Measurements from ENCODE around the gene LPCAT3. TPM values are rescaled to one million over a fixed set of nuclear protein-coding genes. Genes with fewer than 3 reads are reported as not detected.
A peak's percentile ranks its signal among the peaks of the same experiment; 100 is the strongest.

Gene LPCAT3
- total and polyA plus RNA-seq, 2 of the 13 experiments (the other 11 are each of a cell fraction or from before 2014, with no cell fraction given): 44.5 to 64.3 TPM

DNA sequence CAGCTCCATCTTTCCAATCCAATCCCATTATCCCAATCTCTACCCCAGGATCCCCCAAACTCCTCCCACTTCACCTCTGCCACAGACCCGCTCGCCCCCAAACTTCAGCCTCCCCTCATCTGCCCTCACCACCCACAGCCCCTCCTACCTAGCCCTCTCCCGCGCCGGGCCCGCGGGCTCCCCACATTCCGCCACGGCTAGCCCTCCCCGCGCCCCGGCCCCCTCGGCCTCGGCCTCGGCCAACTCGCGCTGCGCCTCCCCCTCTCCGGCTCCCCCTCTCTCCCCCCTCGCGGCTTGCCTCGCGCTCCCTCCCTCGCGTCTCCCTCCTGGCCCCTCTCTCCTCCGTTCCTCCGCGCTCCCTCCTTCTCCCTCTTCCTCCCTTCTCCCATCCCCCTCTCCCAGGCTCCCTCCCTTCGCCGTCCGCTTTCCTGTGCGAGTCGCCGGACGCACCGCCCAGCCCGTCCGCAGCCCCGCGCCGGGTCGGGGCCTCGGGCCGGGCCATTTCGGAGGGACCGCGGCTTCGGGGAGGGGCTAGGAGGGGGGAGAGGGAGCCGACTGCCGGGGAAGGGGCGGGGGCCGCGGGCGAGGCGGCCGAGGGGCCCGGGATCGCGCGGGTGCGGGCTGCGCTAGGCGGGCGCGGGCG lies 90.8 kb downstream of the LPCAT3 start, which contains the start of gene ATN1 (continued):
- TF ChIP-seq, protein P1, sequence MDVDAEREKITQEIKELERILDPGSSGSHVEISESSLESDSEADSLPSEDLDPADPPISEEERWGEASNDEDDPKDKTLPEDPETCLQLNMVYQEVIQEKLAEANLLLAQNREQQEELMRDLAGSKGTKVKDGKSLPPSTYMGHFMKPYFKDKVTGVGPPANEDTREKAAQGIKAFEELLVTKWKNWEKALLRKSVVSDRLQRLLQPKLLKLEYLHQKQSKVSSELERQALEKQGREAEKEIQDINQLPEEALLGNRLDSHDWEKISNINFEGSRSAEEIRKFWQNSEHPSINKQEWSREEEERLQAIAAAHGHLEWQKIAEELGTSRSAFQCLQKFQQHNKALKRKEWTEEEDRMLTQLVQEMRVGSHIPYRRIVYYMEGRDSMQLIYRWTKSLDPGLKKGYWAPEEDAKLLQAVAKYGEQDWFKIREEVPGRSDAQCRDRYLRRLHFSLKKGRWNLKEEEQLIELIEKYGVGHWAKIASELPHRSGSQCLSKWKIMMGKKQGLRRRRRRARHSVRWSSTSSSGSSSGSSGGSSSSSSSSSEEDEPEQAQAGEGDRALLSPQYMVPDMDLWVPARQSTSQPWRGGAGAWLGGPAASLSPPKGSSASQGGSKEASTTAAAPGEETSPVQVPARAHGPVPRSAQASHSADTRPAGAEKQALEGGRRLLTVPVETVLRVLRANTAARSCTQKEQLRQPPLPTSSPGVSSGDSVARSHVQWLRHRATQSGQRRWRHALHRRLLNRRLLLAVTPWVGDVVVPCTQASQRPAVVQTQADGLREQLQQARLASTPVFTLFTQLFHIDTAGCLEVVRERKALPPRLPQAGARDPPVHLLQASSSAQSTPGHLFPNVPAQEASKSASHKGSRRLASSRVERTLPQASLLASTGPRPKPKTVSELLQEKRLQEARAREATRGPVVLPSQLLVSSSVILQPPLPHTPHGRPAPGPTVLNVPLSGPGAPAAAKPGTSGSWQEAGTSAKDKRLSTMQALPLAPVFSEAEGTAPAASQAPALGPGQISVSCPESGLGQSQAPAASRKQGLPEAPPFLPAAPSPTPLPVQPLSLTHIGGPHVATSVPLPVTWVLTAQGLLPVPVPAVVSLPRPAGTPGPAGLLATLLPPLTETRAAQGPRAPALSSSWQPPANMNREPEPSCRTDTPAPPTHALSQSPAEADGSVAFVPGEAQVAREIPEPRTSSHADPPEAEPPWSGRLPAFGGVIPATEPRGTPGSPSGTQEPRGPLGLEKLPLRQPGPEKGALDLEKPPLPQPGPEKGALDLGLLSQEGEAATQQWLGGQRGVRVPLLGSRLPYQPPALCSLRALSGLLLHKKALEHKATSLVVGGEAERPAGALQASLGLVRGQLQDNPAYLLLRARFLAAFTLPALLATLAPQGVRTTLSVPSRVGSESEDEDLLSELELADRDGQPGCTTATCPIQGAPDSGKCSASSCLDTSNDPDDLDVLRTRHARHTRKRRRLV (CRISPR knock-in tag; IDR thresholded peaks at IDR 0.05): no peak
- TF ChIP-seq MXI1 (IDR thresholded peaks at IDR 0.05; ENCODE audit: borderline replicate concordance, low read depth, low read length) (0 out of 3 replicates have a peak, but pooled peaks have one; percentile 30), ZNF296 (CRISPR knock-in tag; conservative IDR thresholded peaks at IDR 0.05) (no peak), ZNF501 (CRISPR knock-in tag; IDR thresholded peaks at IDR 0.05) (peak; percentile 24; the same call in 1 of the 2 replicates), HNRNPK (IDR thresholded peaks at IDR 0.05; ENCODE audit: low read depth, low read length, poor library complexity, severe bottlenecking) (peak; percentile 98), MYC (CRISPR knock-in tag; IDR thresholded peaks at IDR 0.05; ENCODE audit: borderline replicate concordance) (peak; percentile 39; the same call in 1 of the 2 replicates), ZNF441 (CRISPR knock-in tag; IDR thresholded peaks at IDR 0.05; ENCODE audit: borderline replicate concordance) (no peak), FOXJ3 (CRISPR knock-in tag; IDR thresholded peaks at IDR 0.05; ENCODE audit: borderline replicate concordance) (no peak), TAF1 (CRISPR knock-in tag; IDR thresholded peaks at IDR 0.05) (peak; percentile 41; the same call in 1 of the 2 replicates)
- TF ChIP-seq, protein P2, sequence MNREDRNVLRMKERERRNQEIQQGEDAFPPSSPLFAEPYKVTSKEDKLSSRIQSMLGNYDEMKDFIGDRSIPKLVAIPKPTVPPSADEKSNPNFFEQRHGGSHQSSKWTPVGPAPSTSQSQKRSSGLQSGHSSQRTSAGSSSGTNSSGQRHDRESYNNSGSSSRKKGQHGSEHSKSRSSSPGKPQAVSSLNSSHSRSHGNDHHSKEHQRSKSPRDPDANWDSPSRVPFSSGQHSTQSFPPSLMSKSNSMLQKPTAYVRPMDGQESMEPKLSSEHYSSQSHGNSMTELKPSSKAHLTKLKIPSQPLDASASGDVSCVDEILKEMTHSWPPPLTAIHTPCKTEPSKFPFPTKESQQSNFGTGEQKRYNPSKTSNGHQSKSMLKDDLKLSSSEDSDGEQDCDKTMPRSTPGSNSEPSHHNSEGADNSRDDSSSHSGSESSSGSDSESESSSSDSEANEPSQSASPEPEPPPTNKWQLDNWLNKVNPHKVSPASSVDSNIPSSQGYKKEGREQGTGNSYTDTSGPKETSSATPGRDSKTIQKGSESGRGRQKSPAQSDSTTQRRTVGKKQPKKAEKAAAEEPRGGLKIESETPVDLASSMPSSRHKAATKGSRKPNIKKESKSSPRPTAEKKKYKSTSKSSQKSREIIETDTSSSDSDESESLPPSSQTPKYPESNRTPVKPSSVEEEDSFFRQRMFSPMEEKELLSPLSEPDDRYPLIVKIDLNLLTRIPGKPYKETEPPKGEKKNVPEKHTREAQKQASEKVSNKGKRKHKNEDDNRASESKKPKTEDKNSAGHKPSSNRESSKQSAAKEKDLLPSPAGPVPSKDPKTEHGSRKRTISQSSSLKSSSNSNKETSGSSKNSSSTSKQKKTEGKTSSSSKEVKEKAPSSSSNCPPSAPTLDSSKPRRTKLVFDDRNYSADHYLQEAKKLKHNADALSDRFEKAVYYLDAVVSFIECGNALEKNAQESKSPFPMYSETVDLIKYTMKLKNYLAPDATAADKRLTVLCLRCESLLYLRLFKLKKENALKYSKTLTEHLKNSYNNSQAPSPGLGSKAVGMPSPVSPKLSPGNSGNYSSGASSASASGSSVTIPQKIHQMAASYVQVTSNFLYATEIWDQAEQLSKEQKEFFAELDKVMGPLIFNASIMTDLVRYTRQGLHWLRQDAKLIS (CRISPR knock-in tag; IDR thresholded peaks at IDR 0.05): no peak
- TF ChIP-seq, protein P3, sequence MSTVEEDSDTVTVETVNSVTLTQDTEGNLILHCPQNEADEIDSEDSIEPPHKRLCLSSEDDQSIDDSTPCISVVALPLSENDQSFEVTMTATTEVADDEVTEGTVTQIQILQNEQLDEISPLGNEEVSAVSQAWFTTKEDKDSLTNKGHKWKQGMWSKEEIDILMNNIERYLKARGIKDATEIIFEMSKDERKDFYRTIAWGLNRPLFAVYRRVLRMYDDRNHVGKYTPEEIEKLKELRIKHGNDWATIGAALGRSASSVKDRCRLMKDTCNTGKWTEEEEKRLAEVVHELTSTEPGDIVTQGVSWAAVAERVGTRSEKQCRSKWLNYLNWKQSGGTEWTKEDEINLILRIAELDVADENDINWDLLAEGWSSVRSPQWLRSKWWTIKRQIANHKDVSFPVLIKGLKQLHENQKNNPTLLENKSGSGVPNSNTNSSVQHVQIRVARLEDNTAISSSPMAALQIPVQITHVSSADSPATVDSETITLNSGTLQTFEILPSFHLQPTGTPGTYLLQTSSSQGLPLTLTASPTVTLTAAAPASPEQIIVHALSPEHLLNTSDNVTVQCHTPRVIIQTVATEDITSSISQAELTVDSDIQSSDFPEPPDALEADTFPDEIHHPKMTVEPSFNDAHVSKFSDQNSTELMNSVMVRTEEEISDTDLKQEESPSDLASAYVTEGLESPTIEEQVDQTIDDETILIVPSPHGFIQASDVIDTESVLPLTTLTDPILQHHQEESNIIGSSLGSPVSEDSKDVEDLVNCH (CRISPR knock-in tag; IDR thresholded peaks at IDR 0.05): no peak
- TF ChIP-seq, protein P4, sequence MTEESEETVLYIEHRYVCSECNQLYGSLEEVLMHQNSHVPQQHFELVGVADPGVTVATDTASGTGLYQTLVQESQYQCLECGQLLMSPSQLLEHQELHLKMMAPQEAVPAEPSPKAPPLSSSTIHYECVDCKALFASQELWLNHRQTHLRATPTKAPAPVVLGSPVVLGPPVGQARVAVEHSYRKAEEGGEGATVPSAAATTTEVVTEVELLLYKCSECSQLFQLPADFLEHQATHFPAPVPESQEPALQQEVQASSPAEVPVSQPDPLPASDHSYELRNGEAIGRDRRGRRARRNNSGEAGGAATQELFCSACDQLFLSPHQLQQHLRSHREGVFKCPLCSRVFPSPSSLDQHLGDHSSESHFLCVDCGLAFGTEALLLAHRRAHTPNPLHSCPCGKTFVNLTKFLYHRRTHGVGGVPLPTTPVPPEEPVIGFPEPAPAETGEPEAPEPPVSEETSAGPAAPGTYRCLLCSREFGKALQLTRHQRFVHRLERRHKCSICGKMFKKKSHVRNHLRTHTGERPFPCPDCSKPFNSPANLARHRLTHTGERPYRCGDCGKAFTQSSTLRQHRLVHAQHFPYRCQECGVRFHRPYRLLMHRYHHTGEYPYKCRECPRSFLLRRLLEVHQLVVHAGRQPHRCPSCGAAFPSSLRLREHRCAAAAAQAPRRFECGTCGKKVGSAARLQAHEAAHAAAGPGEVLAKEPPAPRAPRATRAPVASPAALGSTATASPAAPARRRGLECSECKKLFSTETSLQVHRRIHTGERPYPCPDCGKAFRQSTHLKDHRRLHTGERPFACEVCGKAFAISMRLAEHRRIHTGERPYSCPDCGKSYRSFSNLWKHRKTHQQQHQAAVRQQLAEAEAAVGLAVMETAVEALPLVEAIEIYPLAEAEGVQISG (CRISPR knock-in tag; IDR thresholded peaks at IDR 0.05): peak; percentile 49

All from HepG2 (cell line).